B cell (primary cell): ENCODE data around the gene PIK3CA. TPM values are rescaled to one million over a fixed set of nuclear protein-coding genes. Genes with fewer than 3 reads are reported as not detected.

Experiments
- ATAC-seq: fragments of 200-7000 bp; cut with Tn5 transposase; one replicate; pipeline ENCODE4 v1.10.0; 2021; ENCODE audit warnings: low read depth, mild to moderate bottlenecking, moderate number of reproducible peaks, moderate library complexity
- CTCF ChIA-PET: fragments of 350-600 bp; sonication (Branson Sonifier 250); formaldehyde crosslinking; loops from one replicate; lab custom pipeline; 2021; ENCODE audit warnings: antibody characterized with exemption, inconsistent platforms; lab: Charles Lee
- POLR2A ChIA-PET: fragments of 350-600 bp; sonication (Branson Sonifier 250); formaldehyde crosslinking; loops from one replicate; lab custom pipeline; 2021; ENCODE audit warnings: antibody characterized with exemption; lab: Charles Lee
- DNase-seq: peaks from one replicate; pipeline ENCODE4 v3.0.0; 2013
- H2AFZ ChIP-seq: 2 replicates; pipeline ENCODE4 v1.6.1; 2012; ENCODE audit warnings: mild to moderate bottlenecking, low read depth, low read length; ENCODE audit not compliant: insufficient read depth, poor library complexity, severe bottlenecking
- H3K27ac ChIP-seq, 2 donors: 1 replicate in 1 of 2; 2 replicates in 1 of 2; pipeline ENCODE4 v1.5.1; 2012 to 2013; ENCODE audit warnings: low read length in 2 of 2, mild to moderate bottlenecking in 2 of 2, moderate library complexity in 1 of 2
- H3K27me3 ChIP-seq, 4 experiments: fragments of 200-600 bp in 1 of 4; sonication (generic) in 1 of 4; replicated peaks in 1 of 4; 1 replicate in 2 of 4; 2 replicates in 2 of 4; pipeline versions ENCODE4 v1.6.1 to v1.7.0; 2013 to 2016; ENCODE audit warnings: low read length in 3 of 4, mild to moderate bottlenecking in 2 of 4, mixed read lengths in 1 of 4, moderate library complexity in 1 of 4; ENCODE audit not compliant: insufficient read depth in 4 of 4, control insufficient read depth in 3 of 4; ENCODE audit errors: control extremely low read depth in 1 of 4
- H3K36me3 ChIP-seq, 2 experiments: replicated peaks in 1 of 2; 1 replicate in 1 of 2; 2 replicates in 1 of 2; pipeline versions ENCODE4 v1.6.1 to v1.7.1; 2013; ENCODE audit warnings: low read length in 1 of 2; ENCODE audit not compliant: insufficient read depth in 2 of 2, control insufficient read depth in 1 of 2; ENCODE audit errors: control extremely low read depth in 1 of 2, extremely low read depth in 1 of 2
- H3K4me1 ChIP-seq, 2 donors: fragments of 200-600 bp in 1 of 2; sonication (generic) in 1 of 2; 1 replicate in 1 of 2; 2 replicates in 1 of 2; pipeline versions ENCODE4 v1.5.1 to v1.6.1; 2013 to 2017; ENCODE audit warnings: low read length in 2 of 2; ENCODE audit not compliant: control insufficient read depth in 2 of 2, insufficient read depth in 2 of 2
- H3K4me2 ChIP-seq: replicated peaks from 2 replicates; pipeline ENCODE3; 2012; ENCODE audit warnings: mild to moderate bottlenecking, low read depth, low read length; ENCODE audit not compliant: poor library complexity, severe bottlenecking
- H3K4me3 ChIP-seq, 5 experiments: fragments of 200-600 bp in 1 of 5; sonication (generic) in 1 of 5; 1 replicate in 3 of 5; 2 replicates in 2 of 5; pipeline versions ENCODE4 v1.5.1 to v1.7.0; 2011 to 2016; ENCODE audit warnings: low read length in 4 of 5, mild to moderate bottlenecking in 4 of 5, low read depth in 2 of 5, control low read depth in 1 of 5, moderate library complexity in 1 of 5; ENCODE audit not compliant: insufficient read depth in 1 of 5; ENCODE audit errors: control extremely low read depth in 1 of 5, extremely low read depth in 1 of 5
- H3K79me2 ChIP-seq: fragments of 200-600 bp; sonication (generic); one replicate; pipeline ENCODE4 v1.6.0; 2016; ENCODE audit warnings: low read length; ENCODE audit not compliant: control insufficient read depth, insufficient read depth
- H3K9ac ChIP-seq: fragments of 200-600 bp; sonication (generic); 2 replicates; pipeline ENCODE4 v1.6.1; 2017; ENCODE audit warnings: mild to moderate bottlenecking, low read length, moderate library complexity
- H3K9me3 ChIP-seq, 3 donors: one replicate each; pipeline versions ENCODE4 v1.6.1 to v1.7.1; 2013; ENCODE audit warnings: low read length in 2 of 3; ENCODE audit not compliant: control insufficient read depth in 2 of 3, insufficient read depth in 1 of 3; ENCODE audit errors: control extremely low read depth in 1 of 3
- H4K20me1 ChIP-seq: 2 replicates; pipeline ENCODE4 v1.6.0; 2012; ENCODE audit warnings: mild to moderate bottlenecking, low read length; ENCODE audit not compliant: insufficient read depth, control insufficient read depth, poor library complexity, severe bottlenecking
- H3K27ac Mint-ChIP-seq: one replicate; pipeline ENCODE4 v1.8.0; 2021; ENCODE audit warnings: mixed read lengths
- H3K27me3 Mint-ChIP-seq: one replicate; pipeline ENCODE4 v1.8.0; 2021; ENCODE audit warnings: mixed read lengths
- H3K4me1 Mint-ChIP-seq: one replicate; pipeline ENCODE4 v1.8.0; 2021; ENCODE audit warnings: mixed read lengths
- H3K4me3 Mint-ChIP-seq: one replicate; pipeline ENCODE4 v1.8.0; 2021; ENCODE audit warnings: mixed read lengths
- H3K9me3 Mint-ChIP-seq: one replicate; pipeline ENCODE4 v1.8.0; 2022; ENCODE audit warnings: mixed read lengths; ENCODE audit not compliant: insufficient read depth
- EZH2 ChIP-seq: IDR thresholded peaks from 2 replicates; pipeline ENCODE4 v1.6.1; 2012; ENCODE audit warnings: borderline replicate concordance, low read depth, mild to moderate bottlenecking, moderate library complexity, low read length; ENCODE audit not compliant: insufficient read depth, poor library complexity, severe bottlenecking
- WGBS: methylation state at CpG from one replicate; pipeline ENCODE4 v1.1.5; 2013; ENCODE audit warnings: missing lambda C conversion rate; ENCODE audit not compliant: insufficient coverage; 5-methylcytosine and 5-hydroxymethylcytosine counted together
- intact Hi-C: fragments of 100-400 bp; cut with micrococcal nuclease; formaldehyde crosslinking; loops from one replicate; pipeline ENCODE4 v1.10.0; 2022
- polyA plus RNA-seq: library from polyadenylated mRNA; depleted of rRNA; stranded (reverse); fragments of >200 nt; gene quantifications from 2 replicates; pipeline ENCODE4 v1.2.3, GENCODE V29; 2012
- total RNA-seq, 2 donors: library from RNA; stranded (reverse); fragments of 120-200 nt in 1 of 2; gene quantifications; 1 replicate in 1 of 2; 2 replicates in 1 of 2; pipeline versions ENCODE4 v1.2.3 to v1.2.4, GENCODE V29; 2013 to 2022
- TF ChIP-seq, protein P1 (sequence below): fragments of 200-600 bp; IDR thresholded peaks from one replicate; pipeline ENCODE4 v1.8.0; 2022; ENCODE audit warnings: antibody characterized with exemption, mild to moderate bottlenecking

The PIK3CA gene
- total and polyA plus RNA-seq, 2 donors (not counting 1 experiment from before 2014, with no cell fraction given) = 6.4 to 61.8 TPM

DNA sequence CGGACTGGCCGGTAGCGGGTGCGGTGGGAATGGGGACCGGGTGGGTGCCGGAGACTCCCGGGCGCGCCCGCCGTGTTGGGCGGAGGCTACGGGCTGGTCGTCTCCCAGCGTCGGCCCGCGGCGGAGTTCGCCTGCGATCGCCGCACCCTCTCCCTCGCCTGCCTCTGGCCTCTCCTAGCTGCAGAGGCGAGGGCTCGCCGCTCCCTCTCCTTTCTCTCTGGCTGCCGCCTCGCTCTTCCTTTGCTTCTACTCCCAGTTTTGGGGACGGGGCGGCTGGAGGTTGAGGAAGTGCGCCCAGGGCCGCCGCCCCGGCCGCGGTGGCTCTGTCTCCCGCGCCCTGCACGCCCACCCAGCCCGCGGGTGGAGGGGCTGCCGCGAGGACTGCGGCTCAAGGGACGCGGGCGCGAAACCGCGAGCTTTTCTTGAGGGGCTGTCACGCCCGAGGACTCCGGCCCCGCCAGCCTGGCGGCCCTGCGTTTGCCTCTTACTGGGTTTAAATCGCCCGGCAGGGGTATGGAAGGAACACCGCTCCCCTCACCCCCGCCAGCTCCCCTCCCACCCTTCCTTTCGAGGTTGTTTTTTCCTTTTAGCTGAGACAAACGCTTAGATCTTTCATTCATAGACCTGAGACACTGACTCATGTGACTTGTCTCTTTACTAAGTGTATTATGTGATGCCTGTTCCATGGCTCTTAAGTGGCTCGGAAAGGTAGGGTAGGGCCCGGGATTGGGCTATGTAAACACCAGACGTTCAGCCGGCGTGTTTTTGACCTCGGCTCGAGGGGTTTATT is 654 bp downstream of the PIK3CA start:
- peak overlapping the region; percentile 97 for H3K27ac Mint-ChIP-seq

GRCh38 chr3:179149406-179149867 is 1.3 kb downstream of the PIK3CA start:
- Mint-ChIP-seq H3K9me3 (no peaks in the 10 kb centered on the region), H3K27ac (peak overlapping the region; percentile 97), H3K27me3 (no peaks in the 10 kb centered on the region), H3K4me1 (peaks cover 46% of the 10 kb centered on the region), H3K4me3 (peak overlapping the region; percentile 97)
- TF ChIP-seq, protein P1, sequence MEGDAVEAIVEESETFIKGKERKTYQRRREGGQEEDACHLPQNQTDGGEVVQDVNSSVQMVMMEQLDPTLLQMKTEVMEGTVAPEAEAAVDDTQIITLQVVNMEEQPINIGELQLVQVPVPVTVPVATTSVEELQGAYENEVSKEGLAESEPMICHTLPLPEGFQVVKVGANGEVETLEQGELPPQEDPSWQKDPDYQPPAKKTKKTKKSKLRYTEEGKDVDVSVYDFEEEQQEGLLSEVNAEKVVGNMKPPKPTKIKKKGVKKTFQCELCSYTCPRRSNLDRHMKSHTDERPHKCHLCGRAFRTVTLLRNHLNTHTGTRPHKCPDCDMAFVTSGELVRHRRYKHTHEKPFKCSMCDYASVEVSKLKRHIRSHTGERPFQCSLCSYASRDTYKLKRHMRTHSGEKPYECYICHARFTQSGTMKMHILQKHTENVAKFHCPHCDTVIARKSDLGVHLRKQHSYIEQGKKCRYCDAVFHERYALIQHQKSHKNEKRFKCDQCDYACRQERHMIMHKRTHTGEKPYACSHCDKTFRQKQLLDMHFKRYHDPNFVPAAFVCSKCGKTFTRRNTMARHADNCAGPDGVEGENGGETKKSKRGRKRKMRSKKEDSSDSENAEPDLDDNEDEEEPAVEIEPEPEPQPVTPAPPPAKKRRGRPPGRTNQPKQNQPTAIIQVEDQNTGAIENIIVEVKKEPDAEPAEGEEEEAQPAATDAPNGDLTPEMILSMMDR = no peak
- TF ChIP-seq EZH2 = no peak
- Histone ChIP-seq H3K36me3 (peaks cover 0 to 1% of the 10 kb centered on the region in 2 experiments), H3K27me3 (no peaks in the 10 kb centered on the region), H3K79me2 (peaks cover 58% of the 10 kb centered on the region), H3K27ac (peak overlapping the region; percentile 85 to 93), H3K4me2 (peak overlapping the region; percentile 77), H3K4me1 (peaks cover 11 to 22% of the 10 kb centered on the region in 2 donors), H2AFZ (peak overlapping the region; percentile 57), H4K20me1 (peaks cover 26% of the 10 kb centered on the region), H3K4me3 (peak overlapping the region; percentile 84 to 95 (median 90)), H3K9ac (peak overlapping the region; percentile 82), H3K9me3 (no peaks in the 10 kb centered on the region)
- POLR2A ChIA-PET = interaction anchor here (0.6 to 1.6 kb wide), 8 partner anchors 10 to 413 kb away, joined by 3 to 10 read pairs (median 3); partner anchors contain the start of genes ACTL6A and ZNF639
- CTCF ChIA-PET = interaction anchor here (0.5 to 7.2 kb wide), 9 partner anchors 10 to 169 kb away, joined by 3 to 86 read pairs (median 4); no protein-coding TSS in a partner anchor
- intact Hi-C loops = loop anchor here (1.0 to 5.0 kb wide), 6 partner anchors 13 to 1787 kb away; partner anchors contain the start of genes GNB4 and USP13
- 0% methylated on average over 7 of the region's 9 CpGs for whole genome bisulfite sequencing
- ATAC-seq = peak; percentile 22
- DNase-seq = peak; percentile 88

More for the DNA sequence above, 654 bp downstream of the PIK3CA start:
- Mint-ChIP-seq H3K4me3 (peak overlapping the region; percentile 97), H3K9me3 (no peaks in the 10 kb centered on the region), H3K4me1 (peaks cover 41% of the 10 kb centered on the region), H3K27me3 (no peaks in the 10 kb centered on the region)
- peak overlapping the region; percentile 82 for H3K9ac ChIP-seq
- peak overlapping the region; percentile 57 for H2AFZ ChIP-seq
- intact Hi-C loops = loop anchor here (1.0 to 5.0 kb wide), 8 partner anchors 14 to 1787 kb away; partner anchors contain the start of genes GNB4, MRPL47, NDUFB5 and USP13
- peaks cover 52% of the 10 kb centered on the region for H3K79me2 ChIP-seq
- H3K36me3 ChIP-seq = peaks cover 0 to 1% of the 10 kb centered on the region in 2 experiments
- H3K4me3 ChIP-seq = peak overlapping the region; percentile 84 to 95 (median 90)
- DNase-seq = no peak
- H3K4me2 ChIP-seq = peak overlapping the region; percentile 77
- no peak for TF ChIP-seq EZH2
- H3K4me1 ChIP-seq = peaks cover 11 to 22% of the 10 kb centered on the region in 2 donors
- no peaks in the 10 kb centered on the region for H3K27me3 ChIP-seq
- peak; percentile 13 for ATAC-seq
- peak overlapping the region; percentile 85 to 93 for H3K27ac ChIP-seq
- H4K20me1 ChIP-seq = peaks cover 19% of the 10 kb centered on the region
- POLR2A ChIA-PET = interaction anchor here (0.6 to 1.6 kb wide), 13 partner anchors 9 to 414 kb away, joined by 3 to 10 read pairs (median 3); partner anchors contain the start of genes ACTL6A and ZNF639
- WGBS = under 1% methylated on average over 68 of the region's 70 CpGs
- no peaks in the 10 kb centered on the region for H3K9me3 ChIP-seq
- CTCF ChIA-PET = interaction anchor here (0.5 to 7.2 kb wide), 12 partner anchors 11 to 413 kb away, joined by 3 to 86 read pairs (median 4); partner anchors contain the start of gene ACTL6A
